K562 (cell line): Measurements from ENCODE around the gene SPRED2. TPM values are rescaled to one million over a fixed set of nuclear protein-coding genes. Genes with fewer than 3 reads are reported as not detected.

ENCODE experiments used
- ARNT ChIP-seq, 2 experiments: fragments of 450-650 bp; IDR thresholded peaks; 2 replicates each; pipeline ENCODE4 v1.6.1; 2016; ENCODE audit warnings: mild to moderate bottlenecking in 1 of 2
- CBX3 ChIP-seq, 2 experiments: IDR thresholded peaks; 1 replicate in 1 of 2; 2 replicates in 1 of 2; pipeline ENCODE4 v1.6.1; 2012; ENCODE audit warnings: inconsistent platforms in 2 of 2, low read length in 2 of 2, borderline replicate concordance in 1 of 2, control low read depth in 1 of 2
- CC2D1A ChIP-seq: fragments of 450-650 bp; IDR thresholded peaks from 2 replicates; pipeline ENCODE4 v1.6.1; 2017; ENCODE audit warnings: mild to moderate bottlenecking
- CHD7 ChIP-seq: fragments of 200-600 bp; sonication (generic); IDR thresholded peaks from one replicate; pipeline ENCODE4 v1.6.1; 2012; ENCODE audit warnings: mild to moderate bottlenecking, low read depth, low read length, inconsistent platforms
- CXXC5 ChIP-seq: fragments of 250-450 bp; sonication (Bioruptor Pico); IDR thresholded peaks from 2 replicates; pipeline ENCODE4 v1.8.0; 2022; ENCODE audit warnings: inconsistent platforms, mild to moderate bottlenecking, moderate library complexity
- EP300 ChIP-seq: IDR thresholded peaks from 2 replicates; pipeline ENCODE4 v1.6.1; 2012; ENCODE audit warnings: low read length, improper control_type of control experiment
- ESRRB ChIP-seq: fragments of 250-450 bp; sonication (Bioruptor Pico); IDR thresholded peaks from 2 replicates; pipeline ENCODE4 v1.5.0; 2020; ENCODE audit warnings: mild to moderate bottlenecking, moderate library complexity, borderline replicate concordance
- FOXJ3 ChIP-seq: sonication (generic); formaldehyde crosslinking; IDR thresholded peaks from 2 replicates; pipeline ENCODE4 v1.4.0; 2020; ENCODE audit warnings: mild to moderate bottlenecking, missing genetic modification reagents
- GATA2 ChIP-seq: sonication (generic); formaldehyde crosslinking; IDR thresholded peaks from 2 replicates; pipeline ENCODE4 v1.4.0; 2020; ENCODE audit warnings: mild to moderate bottlenecking, missing genetic modification reagents
- HOMEZ ChIP-seq: fragments of 250-450 bp; sonication (Bioruptor Pico); IDR thresholded peaks from 2 replicates; pipeline ENCODE4 v1.4.0; 2020; ENCODE audit warnings: mild to moderate bottlenecking, moderate library complexity
- NELFE ChIP-seq: IDR thresholded peaks from 2 replicates; pipeline ENCODE4 v1.6.1; 2011; ENCODE audit warnings: mild to moderate bottlenecking; ENCODE audit not compliant: insufficient read depth, insufficient read length
- ZNF140 ChIP-seq: fragments of 250-450 bp; sonication (Bioruptor Pico); IDR thresholded peaks from 2 replicates; pipeline ENCODE4 v1.8.0; 2021; ENCODE audit warnings: moderate library complexity, mild to moderate bottlenecking, inconsistent platforms
- ZNF507 ChIP-seq: conservative IDR thresholded peaks from 2 replicates; pipeline ENCODE4 v1.6.1; 2017; ENCODE audit warnings: missing genetic modification characterization, missing compliant biosample characterization
- ZNF696 ChIP-seq: fragments of 250-450 bp; sonication (Bioruptor Pico); conservative IDR thresholded peaks from 2 replicates; pipeline ENCODE4 v1.4.0; 2020; ENCODE audit warnings: mild to moderate bottlenecking, moderate library complexity
- ZSCAN29 ChIP-seq: fragments of 450-650 bp; IDR thresholded peaks from 2 replicates; pipeline ENCODE4 v1.6.1; 2017
- polyA plus RNA-seq, 8 experiments: library from polyadenylated mRNA; depleted of rRNA in 4 of 8; stranded (reverse) in 5 of 8; unstranded in 3 of 8; fragments of >200 nt; fragmentation: Nextera tagmentation in 2 of 8; fragmentation: Illumina TruSeq in 1 of 8; extraction: Ambion mirVana in 2 of 8; extraction: Trizol in 1 of 8; gene quantifications; 2 replicates each; pipeline versions ENCODE4 v1.2.1 to v1.2.3, GENCODE V29; 2011 to 2014; ENCODE audit warnings: inconsistent platforms in 1 of 8, missing spikeins in 1 of 8
- total RNA-seq, 7 experiments: library from RNA; depleted of rRNA in 6 of 7; stranded (reverse); fragments of >200 nt in 6 of 7; fragmentation: Illumina TruSeq in 2 of 7; extraction: Trizol in 2 of 7; gene quantifications; 2 replicates each; pipeline versions ENCODE4 v1.2.1 to v1.2.3, GENCODE V29; 2011 to 2021; ENCODE audit warnings: low replicate concordance in 1 of 7

SPRED2 gene
- total and polyA plus RNA-seq, 9 of the 15 experiments (the other 6 are each of a cell fraction or from before 2014, with no cell fraction given): 4.6 to 50.8 (median 14.1) TPM

GRCh38 chr2:65382776-65383357, 49.5 kb downstream of the SPRED2 start (continued):
- no peak for TF ChIP-seq ESRRB (CRISPR knock-in tag)
- TF ChIP-seq CXXC5: peak; percentile 84
- TF ChIP-seq ARNT (IDR thresholded peaks at IDR 0.05): 0 out of 4 replicates have a peak, but pooled peaks of 1 of the 2 experiments have one; percentile 29
- peak in 1 of 2 experiments; percentile 81; a peak in 1 of 3 replicates for TF ChIP-seq CBX3 (IDR thresholded peaks at IDR 0.05; ENCODE audit: borderline replicate concordance in 1 of 2, low read length in 2 of 2)
- no peak for TF ChIP-seq ZNF696 (CRISPR knock-in tag)
- TF ChIP-seq ZNF140 (CRISPR knock-in tag): no peak
- peak; percentile 47; the same call in 1 of the 2 replicates for TF ChIP-seq EP300
- no peak for TF ChIP-seq CHD7
- TF ChIP-seq ZNF507: no peak
- no peak for TF ChIP-seq HOMEZ (CRISPR knock-in tag)
- no peak; the same call in 1 of the 2 replicates for TF ChIP-seq CC2D1A
- no peak for TF ChIP-seq FOXJ3 (CRISPR knock-in tag)
- TF ChIP-seq NELFE: no peak
- TF ChIP-seq ZSCAN29: no peak
- TF ChIP-seq GATA2 (CRISPR knock-in tag): no peak
